Keratinocyte (primary cell): Measurements from ENCODE around the gene SMAD7.

Source experiments
- EZH2 ChIP-seq: IDR thresholded peaks from one replicate; pipeline ENCODE4 v1.6.1; 2012; ENCODE audit warnings: inconsistent platforms, mild to moderate bottlenecking, low read length, moderate library complexity
- TF ChIP-seq, protein P1 (sequence below), 3 experiments: IDR thresholded peaks in 1 of 3; conservative IDR thresholded peaks in 1 of 3; optimal IDR thresholded peaks in 1 of 3; 2 replicates in 2 of 3; 3 replicates in 1 of 3; pipeline versions ENCODE3 to v1.5.1; 2011; ENCODE audit warnings: low read length in 3 of 3, mild to moderate bottlenecking in 3 of 3, moderate library complexity in 2 of 3, control low read depth in 1 of 3, inconsistent platforms in 1 of 3; ENCODE audit not compliant: insufficient read depth in 2 of 3; ENCODE audit errors: extremely low read depth in 1 of 3

DNA sequence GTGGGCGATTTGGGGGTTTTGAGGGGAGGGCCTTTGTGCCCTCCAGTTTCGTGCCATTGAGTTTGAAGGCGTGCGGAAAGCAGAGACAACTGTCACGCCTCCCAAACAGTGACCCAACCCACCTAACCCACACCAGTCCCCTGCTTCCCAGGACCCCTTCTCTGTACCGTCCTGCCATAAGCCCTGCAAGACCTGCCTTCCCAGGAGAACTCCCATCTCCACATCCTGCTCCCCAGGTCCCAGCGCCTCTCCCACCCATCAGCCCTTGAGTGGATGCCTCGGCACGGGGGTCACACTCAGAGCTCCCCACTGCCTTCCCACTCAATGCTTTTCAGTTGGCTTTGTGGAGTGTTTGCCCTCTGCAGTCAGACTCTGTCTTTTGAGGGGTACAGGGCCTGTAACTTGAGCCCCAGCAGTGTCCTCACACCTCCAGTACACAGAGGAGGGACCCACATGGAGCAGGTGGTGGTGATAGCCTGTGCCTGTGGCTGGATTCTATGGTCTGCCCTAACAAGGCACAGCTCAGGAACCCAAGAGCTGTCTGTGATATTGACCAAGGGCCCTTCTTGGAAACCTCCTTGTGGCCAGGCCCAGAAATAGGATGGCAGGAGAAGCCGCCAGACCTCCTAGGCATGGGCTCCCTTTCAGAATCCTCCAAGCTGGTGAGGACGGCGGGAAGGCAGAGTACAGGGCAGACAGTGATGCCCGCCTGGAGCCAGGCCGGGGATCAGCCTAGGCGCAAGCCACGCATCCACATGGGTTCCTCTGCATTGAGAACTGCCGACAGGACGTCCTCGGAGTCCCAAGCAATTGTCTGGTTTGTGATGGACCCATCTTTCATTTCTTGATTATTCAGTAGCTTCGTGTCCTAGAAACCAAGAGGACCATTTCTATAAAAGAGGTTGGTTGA, 44.4 kb upstream of the SMAD7 start:
- TF ChIP-seq, protein P1, sequence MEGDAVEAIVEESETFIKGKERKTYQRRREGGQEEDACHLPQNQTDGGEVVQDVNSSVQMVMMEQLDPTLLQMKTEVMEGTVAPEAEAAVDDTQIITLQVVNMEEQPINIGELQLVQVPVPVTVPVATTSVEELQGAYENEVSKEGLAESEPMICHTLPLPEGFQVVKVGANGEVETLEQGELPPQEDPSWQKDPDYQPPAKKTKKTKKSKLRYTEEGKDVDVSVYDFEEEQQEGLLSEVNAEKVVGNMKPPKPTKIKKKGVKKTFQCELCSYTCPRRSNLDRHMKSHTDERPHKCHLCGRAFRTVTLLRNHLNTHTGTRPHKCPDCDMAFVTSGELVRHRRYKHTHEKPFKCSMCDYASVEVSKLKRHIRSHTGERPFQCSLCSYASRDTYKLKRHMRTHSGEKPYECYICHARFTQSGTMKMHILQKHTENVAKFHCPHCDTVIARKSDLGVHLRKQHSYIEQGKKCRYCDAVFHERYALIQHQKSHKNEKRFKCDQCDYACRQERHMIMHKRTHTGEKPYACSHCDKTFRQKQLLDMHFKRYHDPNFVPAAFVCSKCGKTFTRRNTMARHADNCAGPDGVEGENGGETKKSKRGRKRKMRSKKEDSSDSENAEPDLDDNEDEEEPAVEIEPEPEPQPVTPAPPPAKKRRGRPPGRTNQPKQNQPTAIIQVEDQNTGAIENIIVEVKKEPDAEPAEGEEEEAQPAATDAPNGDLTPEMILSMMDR (optimal IDR thresholded peaks at IDR 0.05 in 1 of 3, IDR thresholded peaks at IDR 0.05 in 1 of 3, conservative IDR thresholded peaks at IDR 0.05 in 1 of 3; ENCODE audit: extremely low read depth in 1 of 3, insufficient read depth in 2 of 3, low read length in 3 of 3) = no peak
- TF ChIP-seq EZH2 = no peak
